Lung (tissue), 16 donors: ENCODE measurements around the gene MMP1. TPM values are rescaled to one million over a fixed set of nuclear protein-coding genes. Genes with fewer than 3 reads are reported as not detected.

Source experiments
- ATAC-seq: fragments of 200-7000 bp; cut with Tn5 transposase; one replicate; pipeline ENCODE4 v1.9.1; 2020; ENCODE audit warnings: moderate number of reproducible peaks; ENCODE audit not compliant: insufficient read depth, low FRiP score
- DNase-seq, 3 donors: peaks; one replicate each; pipeline ENCODE4 v3.0.0-alpha.2; 2013 to 2017
- H3K27ac ChIP-seq, 2 donors: one replicate each; pipeline ENCODE4 v1.5.1; 2013; ENCODE audit warnings: mild to moderate bottlenecking in 2 of 2, moderate library complexity in 2 of 2, control low read depth in 1 of 2, inconsistent platforms in 1 of 2, low read depth in 1 of 2, low read length in 1 of 2
- H3K27me3 ChIP-seq, 3 donors: one replicate each; pipeline ENCODE4 v1.5.1; 2013; ENCODE audit warnings: low read length in 2 of 3; ENCODE audit not compliant: control insufficient read depth in 3 of 3, insufficient read depth in 3 of 3
- H3K36me3 ChIP-seq, 4 donors: one replicate each; pipeline ENCODE4 v1.5.1; 2013; ENCODE audit warnings: low read length in 4 of 4, mild to moderate bottlenecking in 1 of 4, moderate library complexity in 1 of 4; ENCODE audit not compliant: control insufficient read depth in 4 of 4, insufficient read depth in 4 of 4
- H3K4me1 ChIP-seq, 5 donors: one replicate each; pipeline ENCODE4 v1.5.1; 2013; ENCODE audit warnings: low read length in 5 of 5, mild to moderate bottlenecking in 2 of 5, moderate library complexity in 1 of 5; ENCODE audit not compliant: control insufficient read depth in 5 of 5, insufficient read depth in 5 of 5
- H3K4me3 ChIP-seq: one replicate; pipeline ENCODE4 v1.5.1; 2013; ENCODE audit warnings: mild to moderate bottlenecking, control low read depth, moderate library complexity
- H3K9ac ChIP-seq, 2 donors: one replicate each; pipeline ENCODE4 v1.5.1; 2013; ENCODE audit warnings: low read length in 2 of 2, control low read depth in 1 of 2; ENCODE audit not compliant: insufficient read depth in 1 of 2
- H3K9me3 ChIP-seq, 4 donors: one replicate each; pipeline ENCODE4 v1.5.1; 2013; ENCODE audit warnings: low read length in 3 of 4, mild to moderate bottlenecking in 1 of 4, moderate library complexity in 1 of 4; ENCODE audit not compliant: control insufficient read depth in 4 of 4, insufficient read depth in 3 of 4
- WGBS, 2 donors: extraction: QIAGEN DNeasy Blood & Tissue Kit; methylation state at CpG; one replicate each; pipeline ENCODE4 v1.1.7; 2013; 5-methylcytosine and 5-hydroxymethylcytosine counted together
- long read RNA-seq, 5 donors: transcript quantifications; one replicate each; lab custom pipeline, GENCODE V29; 2026
- polyA plus RNA-seq, 2 donors: library from polyadenylated mRNA; stranded (reverse); fragments of 200-250 nt; gene quantifications; one replicate each; pipeline ENCODE4 v1.2.1, GENCODE V29; 2013
- total RNA-seq, 2 donors: library from RNA; depleted of rRNA in 1 of 2; stranded (reverse); fragments of >200 nt in 1 of 2; gene quantifications; one replicate each; pipeline ENCODE4 v1.2.1, GENCODE V29; 2014 to 2021
- TF ChIP-seq, protein P1 (sequence below): IDR thresholded peaks from 2 replicates; pipeline ENCODE4 v1.5.1; 2012; ENCODE audit warnings: mild to moderate bottlenecking; ENCODE audit errors: control extremely low read depth, extremely low read depth
- donor health status: control.
- donor health status: control.
- donor health status: Bipolar disorder and iron deficiency.
- donor health status: healthy.
- donor health status: DM: yes; HTN: yes; CAD: no.

The MMP1 gene
- total RNA-seq (1 to 10 TPM; 3.1 to 7.8 TPM), polyA plus RNA-seq (10 to 100 TPM; 14.1 to 19.9 TPM)
- long read RNA-seq, donor 1, result 0 reads
- long read RNA-seq, donor 2, result 0 reads
- long read RNA-seq, donor 3, partial matches to known transcripts, result 0 of 2 reads
- long read RNA-seq, donor 3, other reads (novel, unspliced or antisense), result 0 of 2 reads
- long read RNA-seq, donor 4, result 0 reads
- long read RNA-seq, donor 5, transcript MMP1-201 (10 exons, 1,970 nt), result major isoform, 8 of 8 reads
- long read RNA-seq, donor 5, partial matches to known transcripts, result 0 of 8 reads
- long read RNA-seq, donor 5, other reads (novel, unspliced or antisense), result 0 of 8 reads

DNA sequence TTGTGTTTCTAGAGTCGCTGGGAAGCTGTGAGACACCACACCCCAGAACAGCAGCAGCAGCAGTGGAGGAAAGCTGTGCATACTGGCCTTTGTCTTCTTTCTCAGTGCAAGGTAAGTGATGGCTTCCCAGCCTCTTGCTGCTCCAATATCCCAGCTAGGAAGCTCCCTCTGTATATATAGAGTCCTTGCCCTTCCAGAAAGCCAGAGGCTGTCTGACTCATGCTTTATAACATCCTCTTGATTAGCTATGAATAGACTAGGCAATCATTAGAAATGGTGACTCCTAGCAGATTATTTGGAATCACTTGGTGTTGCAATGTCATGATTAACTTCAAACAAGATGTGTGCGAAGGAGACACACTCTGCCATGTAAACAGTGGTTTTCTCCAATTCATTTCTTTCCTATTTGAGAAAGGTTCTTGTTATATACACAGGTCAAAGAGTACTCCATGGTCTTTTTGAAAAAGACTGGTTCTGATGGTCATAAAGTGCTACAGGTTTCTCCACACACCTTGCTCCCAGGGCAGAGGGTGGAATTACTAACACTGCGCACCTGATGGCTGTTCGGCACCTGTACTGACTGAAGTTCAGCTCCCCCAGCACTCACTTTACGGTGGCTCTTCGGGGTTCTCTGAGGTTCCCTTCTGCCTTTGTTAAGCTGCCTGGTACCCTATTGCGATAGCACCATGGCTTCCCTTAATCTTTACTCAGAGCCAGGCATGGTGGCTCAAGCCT, at the start of gene MMP1:
MMP1 (minus strand) TSS at position 149 of the 735 bp plus-strand sequence; CDS start at position 81, 68 bp downstream.
- no peak within 1 kb of the TSS for H3K27ac ChIP-seq
- 88 to 95% methylated on average over 7 of the region's 7 CpGs for WGBS, 2 donors
- no peak within 1 kb of the TSS for H3K4me3 ChIP-seq
- no peak for ATAC-seq
- TF ChIP-seq, protein P1, sequence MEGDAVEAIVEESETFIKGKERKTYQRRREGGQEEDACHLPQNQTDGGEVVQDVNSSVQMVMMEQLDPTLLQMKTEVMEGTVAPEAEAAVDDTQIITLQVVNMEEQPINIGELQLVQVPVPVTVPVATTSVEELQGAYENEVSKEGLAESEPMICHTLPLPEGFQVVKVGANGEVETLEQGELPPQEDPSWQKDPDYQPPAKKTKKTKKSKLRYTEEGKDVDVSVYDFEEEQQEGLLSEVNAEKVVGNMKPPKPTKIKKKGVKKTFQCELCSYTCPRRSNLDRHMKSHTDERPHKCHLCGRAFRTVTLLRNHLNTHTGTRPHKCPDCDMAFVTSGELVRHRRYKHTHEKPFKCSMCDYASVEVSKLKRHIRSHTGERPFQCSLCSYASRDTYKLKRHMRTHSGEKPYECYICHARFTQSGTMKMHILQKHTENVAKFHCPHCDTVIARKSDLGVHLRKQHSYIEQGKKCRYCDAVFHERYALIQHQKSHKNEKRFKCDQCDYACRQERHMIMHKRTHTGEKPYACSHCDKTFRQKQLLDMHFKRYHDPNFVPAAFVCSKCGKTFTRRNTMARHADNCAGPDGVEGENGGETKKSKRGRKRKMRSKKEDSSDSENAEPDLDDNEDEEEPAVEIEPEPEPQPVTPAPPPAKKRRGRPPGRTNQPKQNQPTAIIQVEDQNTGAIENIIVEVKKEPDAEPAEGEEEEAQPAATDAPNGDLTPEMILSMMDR, result no peak
- H3K9ac ChIP-seq, result no peak within 1 kb of the TSS
- H3K36me3 ChIP-seq, result no peaks in the 10 kb centered on the region
- DNase-seq, result no peak
- H3K9me3 ChIP-seq, result no peaks in the 10 kb centered on the region
- H3K4me1 ChIP-seq, result peaks cover 0 to 1% (median 0%) of the 10 kb centered on the region in 5 donors
- no peaks in the 10 kb centered on the region for H3K27me3 ChIP-seq

DNA sequence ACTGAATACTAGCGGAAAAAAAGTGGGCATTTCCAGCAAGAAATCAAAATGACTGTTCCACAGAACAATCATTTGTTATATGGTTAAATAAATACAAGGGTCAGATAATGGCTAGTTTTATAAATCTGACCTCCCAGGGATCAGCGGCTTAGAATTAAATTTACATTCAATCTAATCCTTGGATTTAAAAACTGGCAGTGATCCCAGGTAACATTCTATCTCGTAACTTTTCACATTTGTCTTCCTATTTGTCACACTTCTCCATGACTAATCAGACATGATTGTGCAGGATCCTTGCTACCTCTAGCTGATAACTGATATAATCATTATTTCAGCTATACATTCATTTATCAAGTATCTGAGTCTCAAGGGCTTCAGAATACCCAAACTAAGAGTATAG, 48.3 kb upstream of the MMP1 start:
- 63 to 80% methylated on average over 3 of the region's 3 CpGs for WGBS, 2 donors
- Histone ChIP-seq H3K36me3 (no peaks in the 10 kb centered on the region), H3K9me3 (no peaks in the 10 kb centered on the region), H3K4me1 (no peaks in the 10 kb centered on the region), H3K27ac (no peak overlapping the region), H3K4me3 (no peak overlapping the region), H3K9ac (no peak overlapping the region), H3K27me3 (no peaks in the 10 kb centered on the region)
- TF ChIP-seq, protein P1, result no peak
- DNase-seq, result no peak
- ATAC-seq, result no peak

DNA sequence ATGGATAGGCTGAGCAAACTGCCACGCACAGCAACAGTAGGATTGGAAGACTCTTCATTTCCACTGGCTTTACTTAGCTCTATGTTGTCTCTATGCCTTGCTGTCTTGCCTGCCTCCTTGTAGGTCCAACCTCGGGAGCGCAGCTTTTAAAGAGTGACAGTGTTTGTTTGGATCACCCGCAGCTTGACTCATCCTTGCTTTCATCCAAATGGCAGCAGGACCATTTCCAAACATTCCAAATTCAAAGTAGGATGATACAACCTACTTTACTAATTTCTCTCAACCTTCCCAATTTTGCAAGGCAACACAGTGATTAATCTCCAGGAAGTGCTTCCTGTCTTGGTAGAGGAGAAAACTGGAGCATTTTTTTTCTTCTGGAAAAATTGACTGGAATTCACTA, 45.5 kb upstream of the MMP1 start, which contains the start of gene MMP3:
MMP3 (minus strand) TSS at position 121 of the 400 bp plus-strand sequence; CDS start at position 58, 63 bp downstream.
- Histone ChIP-seq H3K36me3 (no peaks in the 10 kb centered on the region), H3K4me1 (no peaks in the 10 kb centered on the region), H3K27me3 (no peaks in the 10 kb centered on the region), H3K4me3 (no peak within 1 kb of the TSS), H3K9me3 (no peaks in the 10 kb centered on the region), H3K9ac (no peak within 1 kb of the TSS), H3K27ac (no peak within 1 kb of the TSS)
- 87 to 91% methylated on average over 4 of the region's 4 CpGs for WGBS, 2 donors
- no peak for ATAC-seq
- DNase-seq, result no peak
- TF ChIP-seq, protein P1, result no peak
